ENCODE results near the gene CA12. TPM values are rescaled to one million over a fixed set of nuclear protein-coding genes. Genes with fewer than 3 reads are reported as not detected.

CA12 gene
- total and polyA plus RNA-seq, 2 of the 8 experiments (the other 6 are each of a cell fraction or from before 2014, with no cell fraction given), result 4.7 to 4.9 TPM

DNA sequence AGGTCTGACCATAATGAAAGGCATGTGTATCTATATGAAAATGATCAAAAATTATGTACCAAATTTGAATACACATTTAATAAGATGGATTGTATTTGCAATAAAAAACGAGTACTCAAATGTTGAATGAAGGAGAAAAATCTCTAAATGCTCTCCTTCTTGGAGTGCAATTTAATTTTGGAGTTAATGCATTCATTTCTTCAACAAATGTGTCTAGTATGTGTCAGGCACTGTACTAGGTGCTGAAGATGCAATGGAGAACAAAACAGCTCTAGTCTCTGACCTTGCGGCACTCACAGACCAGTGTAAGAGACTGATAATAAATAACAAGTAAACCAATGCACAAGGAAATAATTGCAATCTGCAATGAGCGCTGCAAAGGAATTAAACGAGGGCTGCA lies 28.8 kb downstream of the CA12 start (continued):
- TF ChIP-seq CHD7 (IDR thresholded peaks at IDR 0.05; ENCODE audit: insufficient replicate concordance, low read length) (no peak), ASH2L (IDR thresholded peaks at IDR 0.05; ENCODE audit: low read length) (no peak)
